Activated T-cell treated with anti-CD3 and anti-CD28 coated beads for 48 hours (primary cell): ENCODE data around the gene OSBPL3.

Experiments used
- DNase-seq: peaks from one replicate; pipeline ENCODE4 v3.0.0-alpha.2; 2020; ENCODE audit warnings: low read depth

The OSBPL3 gene

DNA sequence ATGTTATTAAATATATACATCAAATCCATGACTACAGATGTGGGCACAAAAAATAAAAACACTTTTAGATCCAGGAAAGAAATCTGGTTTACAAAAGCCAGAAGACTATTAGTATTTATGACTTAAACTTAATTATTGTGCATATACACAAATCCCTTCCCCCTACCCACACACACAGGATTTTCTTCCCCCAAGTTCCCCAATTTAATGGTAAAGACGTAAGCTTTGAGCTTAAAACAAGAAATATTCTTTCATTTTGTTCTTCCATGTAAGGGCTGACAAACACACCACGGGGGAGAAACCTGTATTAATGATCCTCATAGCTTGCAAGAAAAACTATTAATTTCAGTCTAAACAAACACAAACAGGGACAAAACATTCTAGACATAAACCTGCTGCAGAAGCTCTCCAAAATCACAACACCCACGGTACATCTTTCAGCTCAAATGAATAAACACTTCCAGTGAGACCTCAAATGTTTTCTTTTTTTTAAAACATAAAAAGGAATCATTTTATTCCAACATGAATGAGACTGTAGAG, 28.5 kb downstream of the OSBPL3 start:
- DNase-seq = no peak

DNA sequence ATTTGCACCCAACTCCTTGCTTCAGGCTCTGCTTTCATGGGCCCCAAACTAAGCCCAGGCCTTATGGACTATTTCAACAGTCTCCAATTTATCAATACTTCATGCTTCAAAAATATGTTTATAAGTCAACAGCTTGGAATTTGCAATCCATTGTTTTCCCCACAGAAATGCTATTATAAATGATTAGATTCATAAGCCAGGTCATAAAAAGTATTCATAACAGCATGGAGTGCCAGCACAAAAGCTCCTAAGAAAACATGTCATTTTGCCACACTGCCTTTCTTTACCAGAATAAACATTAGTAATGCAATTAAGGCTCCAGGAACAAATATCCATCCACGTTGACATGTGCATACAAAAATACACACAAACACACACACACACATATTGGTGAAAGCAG, 30.1 kb downstream of the OSBPL3 start:
- no peak for DNase-seq

- no peak for DNase-seq
Measured at GRCh38 chr7:24948739-24949138, 31.2 kb downstream of the OSBPL3 start.

DNA sequence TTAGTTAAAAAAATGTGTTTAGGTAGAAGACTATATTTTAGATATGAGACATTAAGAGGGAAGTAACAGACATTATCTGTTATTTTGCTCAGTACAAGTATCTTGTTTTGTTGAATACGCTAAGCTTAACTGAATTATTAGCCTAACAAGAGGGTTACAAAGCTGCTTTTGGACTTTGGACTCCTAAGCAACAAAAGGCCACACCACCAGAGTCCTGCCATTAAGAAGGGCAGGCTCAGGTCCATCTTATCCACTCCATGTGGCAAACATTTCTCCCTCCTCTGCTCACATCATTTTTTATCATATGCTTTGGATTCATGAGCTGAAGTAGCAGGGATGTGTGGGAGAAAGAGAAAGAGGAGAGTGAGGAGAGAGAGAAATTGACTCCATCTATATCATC, 33.5 kb downstream of the OSBPL3 start:
- no peak for DNase-seq

DNA sequence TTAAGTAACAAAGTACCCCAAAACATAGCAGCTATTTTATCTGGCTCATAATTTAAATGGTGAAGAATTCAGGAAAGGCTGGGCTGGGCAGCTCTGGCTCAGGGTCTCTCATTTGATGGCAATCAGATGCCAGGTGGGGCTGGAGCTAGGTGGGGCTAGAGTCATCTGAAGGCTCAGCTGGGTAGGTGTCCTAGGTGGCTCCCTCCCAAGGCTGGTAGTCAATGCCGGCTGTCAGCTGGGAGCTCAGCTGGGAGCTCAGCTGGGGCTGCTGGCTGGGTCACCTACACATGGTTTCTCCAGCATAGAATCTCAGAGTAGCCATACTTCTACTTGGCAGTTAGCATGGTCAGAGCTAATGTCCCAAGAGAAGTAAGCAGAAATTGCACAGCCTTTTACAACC, 34.1 kb downstream of the OSBPL3 start:
- DNase-seq = no peak

DNA sequence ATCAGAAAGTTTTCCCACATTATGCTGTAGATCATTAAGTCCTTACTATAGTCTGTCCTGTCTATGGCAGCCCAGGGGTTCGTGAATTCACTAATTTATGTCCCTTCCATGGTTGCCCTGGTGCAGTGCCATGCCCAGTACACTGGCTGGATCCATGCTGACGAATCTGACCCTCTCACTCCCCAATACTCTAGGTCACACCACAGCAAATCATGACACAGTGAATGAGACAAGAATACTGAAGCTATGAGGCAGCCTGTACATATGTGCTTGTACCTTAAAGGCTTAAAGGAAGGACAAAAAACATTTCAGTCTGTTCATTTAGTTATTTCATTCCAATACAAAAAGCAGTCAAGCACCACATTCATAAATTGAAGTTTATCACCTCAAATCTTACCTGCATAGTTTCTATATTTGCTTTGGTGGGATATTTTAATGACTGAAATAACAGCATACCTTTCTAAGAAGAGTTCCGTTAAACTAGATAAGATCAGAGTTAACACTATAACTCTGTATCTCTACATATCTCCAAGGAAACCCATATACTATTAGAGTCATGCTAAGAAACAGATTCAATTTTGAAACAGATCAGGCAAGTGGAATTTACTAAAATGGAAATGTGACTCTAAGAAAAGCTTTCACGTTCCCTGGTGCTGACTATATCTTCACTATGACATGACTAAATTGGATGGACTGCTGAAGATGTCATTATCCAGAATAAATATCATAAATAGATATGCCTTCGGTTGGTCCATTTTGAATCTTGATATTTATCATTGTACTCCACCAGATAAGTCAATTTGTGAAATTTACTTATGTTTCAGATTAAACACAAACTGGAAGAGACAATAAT, 36.7 kb downstream of the OSBPL3 start:
- DNase-seq = no peak

DNA sequence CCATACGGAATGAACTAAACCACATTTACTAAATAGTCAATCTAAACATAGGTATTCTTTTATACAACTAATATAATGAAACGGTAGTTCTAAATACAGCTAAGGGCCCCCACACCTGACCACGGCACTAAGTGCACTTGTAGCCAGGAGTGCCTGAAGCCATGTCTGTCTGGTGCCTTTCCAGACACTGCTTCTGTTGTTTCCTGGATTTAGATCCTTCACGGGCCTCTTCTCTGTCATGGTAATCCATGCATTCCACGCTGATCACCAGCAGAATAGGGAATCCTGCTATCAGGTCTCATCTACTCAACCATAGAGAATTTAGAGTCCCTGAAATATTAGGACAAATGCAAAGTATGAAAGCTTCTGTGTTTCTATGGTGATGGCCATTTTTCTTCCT, 37.8 kb downstream of the OSBPL3 start:
- DNase-seq = no peak

DNA sequence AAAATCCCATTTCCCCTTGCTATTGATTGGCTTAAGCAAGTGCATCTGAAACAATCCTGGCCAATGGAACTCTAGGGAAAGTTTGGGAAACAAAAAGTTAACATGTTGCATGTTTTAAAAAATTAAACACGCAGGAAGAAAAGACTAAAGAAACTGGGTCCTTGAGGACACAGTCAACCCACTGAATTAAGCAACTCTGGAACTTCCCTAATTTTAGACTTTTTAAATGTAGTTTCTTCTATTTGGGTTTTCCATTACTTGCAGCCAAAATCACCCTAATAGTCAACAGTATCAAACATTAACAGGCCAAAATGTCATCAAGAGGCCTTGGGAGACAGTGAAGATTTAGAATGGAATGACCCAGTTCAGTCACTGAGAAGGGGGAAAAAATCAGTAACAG, 40.6 kb downstream of the OSBPL3 start:
- DNase-seq = no peak

- no peak for DNase-seq
Measured at GRCh38 chr7:24936121-24936824, 43.7 kb downstream of the OSBPL3 start.

GRCh38 chr7:24933298-24933697, 46.7 kb downstream of the OSBPL3 start:
- no peak for DNase-seq

- no peak for DNase-seq
Measured at GRCh38 chr7:24932815-24933214, 47.2 kb downstream of the OSBPL3 start.

GRCh38 chr7:24932389-24932788, 47.6 kb downstream of the OSBPL3 start:
- no peak for DNase-seq

DNA sequence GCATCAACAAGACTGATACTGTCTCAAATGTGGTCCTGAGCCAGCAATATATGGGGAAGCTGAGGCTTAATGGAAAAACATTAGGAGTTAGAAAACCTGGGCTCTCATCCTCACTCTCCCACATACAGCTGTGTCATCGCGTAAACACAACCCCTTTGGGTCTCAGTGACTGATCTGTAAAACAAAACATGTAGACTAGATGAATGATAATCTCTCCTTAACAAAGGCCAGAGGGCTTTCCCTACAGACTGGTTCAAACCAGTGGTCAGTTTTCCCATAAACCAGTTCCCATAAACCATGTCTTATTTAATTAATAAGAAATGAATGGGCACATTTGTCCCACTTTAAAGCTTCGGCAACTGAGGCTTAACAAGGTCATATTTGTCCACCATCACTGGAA, 48.1 kb downstream of the OSBPL3 start:
- no peak for DNase-seq

DNA sequence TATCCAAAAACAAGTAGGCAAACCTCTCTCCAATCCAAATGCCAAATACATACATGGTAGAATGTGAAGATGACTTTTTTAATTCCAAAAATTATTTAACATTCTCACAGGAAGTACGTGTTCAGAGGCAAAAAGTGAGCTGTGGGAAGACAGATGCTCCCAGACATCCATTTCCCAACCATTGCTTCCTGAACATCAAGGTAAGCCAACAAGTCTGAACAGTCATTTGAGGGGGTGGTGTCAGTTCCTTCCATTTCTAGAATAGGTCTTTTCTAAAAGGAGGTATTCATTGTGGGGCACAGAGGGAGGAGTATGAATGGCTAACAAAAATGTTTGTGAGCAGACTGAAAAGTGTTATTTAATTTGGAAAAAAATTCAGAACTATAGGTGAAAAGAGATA, 49.1 kb downstream of the OSBPL3 start:
- DNase-seq = no peak

DNA sequence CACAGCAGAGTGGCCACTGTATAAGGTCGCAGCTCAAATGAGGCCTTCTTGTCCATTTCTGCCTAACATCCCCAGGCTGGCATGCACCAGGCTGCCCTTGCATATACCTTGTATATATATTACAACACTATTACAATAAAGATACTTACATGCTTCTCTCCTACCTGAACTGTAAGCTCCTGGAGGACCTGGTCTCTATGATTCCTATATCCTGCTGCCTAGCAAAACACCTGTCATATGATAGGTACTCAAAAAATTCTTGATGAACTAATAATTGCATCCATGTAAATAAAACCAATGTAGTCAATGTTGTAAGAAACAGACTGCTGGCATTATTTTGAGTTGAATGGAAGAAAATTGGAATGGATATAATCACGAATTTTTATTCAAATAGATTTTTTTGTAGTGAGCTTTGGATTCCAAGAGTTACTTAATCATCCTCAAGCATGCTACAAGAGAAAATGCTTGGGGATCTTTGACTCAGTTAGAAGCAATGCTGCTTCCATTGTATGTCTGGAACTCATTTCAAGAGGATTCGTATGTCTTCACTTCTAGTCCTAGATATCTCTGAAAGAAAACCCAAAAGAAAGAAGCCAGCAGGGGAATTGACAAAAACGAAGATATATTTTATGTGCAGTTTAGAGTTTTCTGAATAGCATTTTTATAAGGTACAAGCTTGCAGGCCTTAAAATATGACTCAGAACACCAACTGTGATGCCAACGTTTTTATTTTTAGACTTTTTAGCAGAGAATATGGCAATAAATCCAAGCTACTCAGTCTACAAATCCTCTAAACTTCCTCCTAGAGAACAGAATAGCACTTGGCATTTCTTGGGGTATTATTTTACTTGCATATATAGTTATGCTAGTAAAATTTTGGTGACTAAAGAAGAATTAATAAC, 53.1 kb downstream of the OSBPL3 start:
- DNase-seq = no peak

DNA sequence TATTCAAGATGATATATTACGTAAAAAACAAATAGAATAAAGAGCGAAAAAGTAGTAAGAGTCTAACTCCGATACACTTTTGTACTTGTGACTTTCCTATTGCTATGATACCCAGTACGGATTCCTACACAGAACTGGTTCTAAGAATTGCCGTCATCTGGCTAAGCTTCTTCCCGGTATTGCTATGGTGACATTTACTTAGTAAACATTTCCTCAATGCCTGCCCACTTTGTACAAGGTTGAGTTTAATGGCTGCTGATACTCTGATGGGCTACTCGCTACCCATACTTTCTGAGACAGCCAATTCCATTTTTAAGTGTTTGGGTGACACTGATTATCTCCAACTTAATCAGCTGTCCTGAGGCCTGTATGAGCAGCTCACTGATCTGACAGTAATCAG, 55.6 kb downstream of the OSBPL3 start:
- no peak for DNase-seq

GRCh38 chr7:24923172-24923865, 56.7 kb downstream of the OSBPL3 start:
- DNase-seq = no peak

GRCh38 chr7:24922099-24922773, 57.7 kb downstream of the OSBPL3 start:
- DNase-seq = no peak

DNA sequence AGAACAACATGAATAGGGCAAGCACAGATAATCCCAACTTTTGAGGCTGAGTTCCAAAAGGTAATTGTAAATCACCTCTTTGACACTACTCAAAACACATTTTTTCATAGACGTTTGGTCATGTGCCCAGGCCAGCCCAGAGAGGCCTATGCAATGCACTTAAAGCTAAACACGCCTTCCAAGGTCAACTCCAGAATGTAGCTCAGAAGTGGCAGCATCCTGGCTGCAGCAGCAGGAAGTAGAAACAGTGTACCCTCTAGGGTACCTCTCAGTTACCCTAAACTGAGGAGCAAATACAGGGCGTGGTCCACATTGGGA, 58.7 kb downstream of the OSBPL3 start:
- no peak for DNase-seq

DNA sequence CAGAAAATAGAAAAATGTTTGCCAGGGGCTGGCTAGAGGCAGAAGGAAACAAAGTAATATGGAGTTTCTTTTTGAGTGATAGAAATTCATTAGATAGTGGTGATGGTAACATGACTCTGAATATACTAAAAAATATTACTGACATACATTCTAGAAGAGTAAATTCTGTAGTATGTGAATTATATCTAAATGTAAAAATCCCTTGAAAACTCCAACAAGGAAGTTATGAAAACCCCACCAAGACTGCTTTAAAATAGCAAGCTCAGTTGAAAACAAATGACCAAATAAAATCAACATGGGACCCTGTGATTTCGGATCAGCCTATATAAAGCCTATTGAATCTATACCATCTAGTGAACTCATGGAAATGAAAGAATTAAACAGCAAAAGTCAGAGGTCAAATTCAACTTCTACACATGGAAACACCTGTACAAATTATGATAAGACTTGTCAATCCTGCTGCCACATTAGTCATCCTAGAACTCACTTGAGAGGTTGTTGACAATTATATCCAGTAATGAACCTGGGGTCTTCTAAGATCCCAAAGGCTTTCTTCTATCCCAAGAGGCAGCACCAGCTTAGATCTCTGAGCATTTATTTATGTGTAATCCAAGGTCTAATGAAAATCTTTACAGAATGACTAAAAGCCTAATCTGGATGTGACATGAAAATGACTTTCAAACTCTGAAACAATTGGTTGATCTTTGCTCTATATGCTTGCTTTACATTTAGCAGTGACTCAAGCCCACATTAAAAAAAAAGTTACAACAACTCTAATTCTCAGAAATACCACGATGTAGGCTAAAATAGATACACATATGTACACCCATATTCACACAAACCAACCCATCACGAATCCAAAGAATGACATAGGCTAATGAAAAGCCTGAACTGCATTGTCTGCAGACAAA, 59.3 kb downstream of the OSBPL3 start:
- no peak for DNase-seq
